Upper lobe of left lung (tissue), 6 donors: ENCODE data around the gene DLK1. TPM values are rescaled to one million over a fixed set of nuclear protein-coding genes. Genes with fewer than 3 reads are reported as not detected.

Experiments used
- ATAC-seq, 2 donors: fragments of 200-7000 bp; cut with Tn5 transposase; one replicate each; pipeline ENCODE4 v1.9.1; 2022; ENCODE audit warnings: mild to moderate bottlenecking in 2 of 2, moderate library complexity in 2 of 2; ENCODE audit not compliant: low FRiP score in 2 of 2
- DNase-seq, 2 donors: peaks; one replicate each; pipeline ENCODE4 v3.0.0-alpha.2; 2019 to 2020
- H3K27ac ChIP-seq, 4 donors: fragments of 200-600 bp; sonication (generic); one replicate each; pipeline ENCODE4 v1.5.1; 2016 to 2019
- H3K27me3 ChIP-seq, 4 donors: fragments of 200-600 bp; sonication (generic); one replicate each; pipeline ENCODE4 v1.5.1; 2017 to 2019
- H3K36me3 ChIP-seq, 4 donors: fragments of 200-600 bp; sonication (generic); one replicate each; pipeline ENCODE4 v1.5.1; 2016 to 2019
- H3K4me1 ChIP-seq, 4 donors: fragments of 200-600 bp; sonication (generic); one replicate each; pipeline ENCODE4 v1.5.1; 2018 to 2019
- H3K4me3 ChIP-seq, 4 donors: fragments of 200-600 bp; sonication (generic); one replicate each; pipeline ENCODE4 v1.5.1; 2017 to 2019; ENCODE audit warnings: mild to moderate bottlenecking in 2 of 4, moderate library complexity in 1 of 4
- H3K9me3 ChIP-seq, 4 donors: fragments of 200-600 bp; sonication (generic); one replicate each; pipeline ENCODE4 v1.5.1; 2018 to 2019
- CTCF ChIP-seq, 6 experiments: fragments of 450-650 bp in 4 of 6; fragments of 200-600 bp in 2 of 6; sonication (generic) in 2 of 6; IDR thresholded peaks; one replicate each; pipeline ENCODE4 v1.5.1; 2016 to 2019; ENCODE audit warnings: antibody characterized with exemption in 6 of 6
- EP300 ChIP-seq, 4 donors: sonication (generic); formaldehyde crosslinking; IDR thresholded peaks; one replicate each; pipeline ENCODE4 v1.5.1; 2017; ENCODE audit warnings: antibody characterized with exemption in 4 of 4, control low read depth in 2 of 4
- POLR2A ChIP-seq, 4 donors: fragments of 450-650 bp; IDR thresholded peaks; one replicate each; pipeline ENCODE4 v1.5.1; 2016 to 2017; ENCODE audit warnings: antibody characterized with exemption in 4 of 4, mild to moderate bottlenecking in 2 of 4
- POLR2AphosphoS5 ChIP-seq, 2 donors: sonication (generic); formaldehyde crosslinking; IDR thresholded peaks; one replicate each; pipeline ENCODE4 v1.5.1; 2017; ENCODE audit warnings: antibody characterized with exemption in 2 of 2
- WGBS, 2 donors: methylation state at CpG; one replicate each; pipeline ENCODE4 v1.1.5; 2017 to 2018; 5-methylcytosine and 5-hydroxymethylcytosine counted together
- total RNA-seq, 6 donors: library from RNA; depleted of rRNA in 4 of 6; stranded (reverse); fragments of >200 nt in 4 of 6; gene quantifications; one replicate each; pipeline versions ENCODE4 v1.1.0 to v1.2.1, GENCODE V29; 2016 to 2021
- donor health status: DM: no; HTN: no; CAD: no; lungs with moderate emphysema.
- donor health status: DM: no; HTN: yes; CAD: no; lungs with severe emphysema.

Gene DLK1
- total RNA-seq, 6 donors from 2014 or later: 1.7 to 1.8 TPM; not detected in 4

GRCh38 chr14:100679707-100680438, 46.8 kb upstream of the DLK1 start:
- H3K27me3 ChIP-seq: no peaks in the 10 kb centered on the region
- H3K4me1 ChIP-seq: peaks cover 20 to 30% (median 25%) of the 10 kb centered on the region in 4 donors
- H3K4me3 ChIP-seq: no peak overlapping the region
- DNase-seq (no peak), ATAC-seq (peak in 1 of 2 donors; percentile 77)
- H3K9me3 ChIP-seq: no peaks in the 10 kb centered on the region
- H3K36me3 ChIP-seq: no peaks in the 10 kb centered on the region
- no peak for TF ChIP-seq CTCF (IDR thresholded peaks at IDR 0.05)
- WGBS, 2 donors: 70 to 80% methylated on average over 11 to 16 of the region's 16 CpGs
- H3K27ac ChIP-seq: no peak overlapping the region

- H3K36me3 ChIP-seq: no peaks in the 10 kb centered on the region
- H3K4me3 ChIP-seq: no peak overlapping the region
- no peaks in the 10 kb centered on the region for H3K27me3 ChIP-seq
- peaks cover 20 to 30% (median 25%) of the 10 kb centered on the region in 4 donors for H3K4me1 ChIP-seq
- H3K27ac ChIP-seq: peak overlapping the region in 1 of 4 donors; percentile 6
- H3K9me3 ChIP-seq: no peaks in the 10 kb centered on the region
- no peak for ATAC-seq
- TF ChIP-seq CTCF (IDR thresholded peaks at IDR 0.05): no peak
- TF ChIP-seq EP300 (IDR thresholded peaks at IDR 0.05): no peak
- no peak for TF ChIP-seq POLR2A (IDR thresholded peaks at IDR 0.05)
- no peak for TF ChIP-seq POLR2AphosphoS5 (IDR thresholded peaks at IDR 0.05)
- no peak for DNase-seq
- 47 to 65% methylated on average over 4 to 23 of the region's 23 CpGs for WGBS, 2 donors
Observed at GRCh38 chr14:100680439-100681051, 46.1 kb upstream of the DLK1 start.

GRCh38 chr14:100681111-100681510, 45.6 kb upstream of the DLK1 start:
- Histone ChIP-seq H3K27me3 (no peaks in the 10 kb centered on the region), H3K9me3 (no peaks in the 10 kb centered on the region), H3K36me3 (no peaks in the 10 kb centered on the region), H3K27ac (peak overlapping the region in 1 of 4 donors; percentile 6), H3K4me3 (no peak overlapping the region), H3K4me1 (peaks cover 20 to 27% (median 24%) of the 10 kb centered on the region in 4 donors)
- WGBS, 2 donors: 85 to 86% methylated on average over 13 of the region's 13 CpGs
- ATAC-seq (no peak), DNase-seq (no peak)
- TF ChIP-seq POLR2A (IDR thresholded peaks at IDR 0.05) (no peak), POLR2AphosphoS5 (IDR thresholded peaks at IDR 0.05) (no peak), CTCF (IDR thresholded peaks at IDR 0.05) (no peak), EP300 (IDR thresholded peaks at IDR 0.05) (no peak)

- Histone ChIP-seq H3K9me3 (no peaks in the 10 kb centered on the region), H3K4me3 (no peak overlapping the region), H3K36me3 (no peaks in the 10 kb centered on the region), H3K27me3 (no peaks in the 10 kb centered on the region), H3K4me1 (peaks cover 6 to 15% (median 9%) of the 10 kb centered on the region in 4 donors), H3K27ac (no peak overlapping the region)
- TF ChIP-seq POLR2A (IDR thresholded peaks at IDR 0.05): no peak
- no peak for TF ChIP-seq CTCF (IDR thresholded peaks at IDR 0.05)
- TF ChIP-seq EP300 (IDR thresholded peaks at IDR 0.05): no peak
- TF ChIP-seq POLR2AphosphoS5 (IDR thresholded peaks at IDR 0.05): no peak
- DNase-seq: no peak
- ATAC-seq: no peak
- 79 to 87% methylated on average over 2 of the region's 2 CpGs for WGBS, 2 donors
Observed at GRCh38 chr14:100682749-100683148, 43.9 kb upstream of the DLK1 start.
